Keratinocyte (primary cell): ENCODE measurements around the gene RELL2. TPM values are rescaled to one million over a fixed set of nuclear protein-coding genes. Genes with fewer than 3 reads are reported as not detected.

Source experiments
- DNase-seq: peaks from one replicate; pipeline ENCODE4 v3.0.0-alpha.2; 2011; ENCODE audit warnings: low read depth, missing footprints, low spot score
- FAIRE-seq: peaks from 2 replicates; lab custom pipeline; 2011; peaks lifted over from hg19 to GRCh38; lab: Jason Lieb, UNC
- H2AFZ ChIP-seq: 2 replicates; pipeline ENCODE4 v1.6.0; 2012; ENCODE audit warnings: low read length, control low read depth, inconsistent platforms; ENCODE audit not compliant: control insufficient read depth
- H3K27ac ChIP-seq: 2 replicates; pipeline ENCODE4 v1.5.1; 2011; ENCODE audit warnings: low read length; ENCODE audit not compliant: control insufficient read depth, insufficient read depth
- H3K27me3 ChIP-seq: 3 replicates; pipeline ENCODE4 v1.6.0; 2011; ENCODE audit warnings: low read length; ENCODE audit not compliant: control insufficient read depth, insufficient read depth; ENCODE audit errors: extremely low read depth
- H3K36me3 ChIP-seq, 2 experiments: 2 replicates in 1 of 2; 3 replicates in 1 of 2; pipeline ENCODE4 v1.5.1; 2011; ENCODE audit warnings: low read length in 2 of 2, mild to moderate bottlenecking in 1 of 2; ENCODE audit not compliant: control insufficient read depth in 2 of 2, insufficient read depth in 2 of 2; ENCODE audit errors: extremely low read depth in 1 of 2
- H3K4me1 ChIP-seq: 3 replicates; pipeline ENCODE4 v1.5.1; 2011; ENCODE audit warnings: low read length; ENCODE audit not compliant: control insufficient read depth, insufficient read depth; ENCODE audit errors: extremely low read depth
- H3K4me2 ChIP-seq: 3 replicates; pipeline ENCODE4 v1.6.0; 2011; ENCODE audit warnings: low read depth, low read length; ENCODE audit not compliant: control insufficient read depth, insufficient read depth; ENCODE audit errors: extremely low read depth
- H3K4me3 ChIP-seq, 3 experiments: fragments of 200-600 bp in 1 of 3; sonication (generic) in 1 of 3; 2 replicates in 2 of 3; 3 replicates in 1 of 3; pipeline ENCODE4 v1.5.1; 2011 to 2016; ENCODE audit warnings: low read length in 3 of 3, mild to moderate bottlenecking in 3 of 3, control low read depth in 2 of 3, inconsistent platforms in 1 of 3, low read depth in 1 of 3, mixed read lengths in 1 of 3, mixed run types in 1 of 3, moderate library complexity in 1 of 3; ENCODE audit not compliant: control insufficient read depth in 2 of 3, insufficient read depth in 2 of 3; ENCODE audit errors: extremely low read depth in 1 of 3
- H3K79me2 ChIP-seq: 2 replicates; pipeline ENCODE4 v1.6.0; 2012; ENCODE audit warnings: low read length; ENCODE audit not compliant: control insufficient read depth, insufficient read depth
- H3K9ac ChIP-seq: 3 replicates; pipeline ENCODE4 v1.6.0; 2011; ENCODE audit warnings: low read length; ENCODE audit not compliant: control insufficient read depth, insufficient read depth; ENCODE audit errors: extremely low read depth
- H3K9me1 ChIP-seq: 3 replicates; pipeline ENCODE4 v1.6.0; 2011; ENCODE audit warnings: low read length; ENCODE audit not compliant: control insufficient read depth, insufficient read depth; ENCODE audit errors: extremely low read depth
- H3K9me3 ChIP-seq: 2 replicates; pipeline ENCODE4 v1.5.1; 2012; ENCODE audit warnings: low read depth, low read length; ENCODE audit not compliant: control insufficient read depth
- H4K20me1 ChIP-seq: 3 replicates; pipeline ENCODE4 v1.6.0; 2011; ENCODE audit warnings: low read length; ENCODE audit not compliant: control insufficient read depth, insufficient read depth; ENCODE audit errors: extremely low read depth
- CTCF ChIP-seq, 3 experiments: IDR thresholded peaks in 1 of 3; conservative IDR thresholded peaks in 1 of 3; optimal IDR thresholded peaks in 1 of 3; 2 replicates in 2 of 3; 3 replicates in 1 of 3; pipeline versions ENCODE3 to v1.5.1; 2011; ENCODE audit warnings: low read length in 3 of 3, mild to moderate bottlenecking in 3 of 3, moderate library complexity in 2 of 3, control low read depth in 1 of 3, inconsistent platforms in 1 of 3; ENCODE audit not compliant: insufficient read depth in 2 of 3; ENCODE audit errors: extremely low read depth in 1 of 3
- EZH2 ChIP-seq: IDR thresholded peaks from one replicate; pipeline ENCODE4 v1.6.1; 2012; ENCODE audit warnings: inconsistent platforms, mild to moderate bottlenecking, low read length, moderate library complexity
- dilution Hi-C: fragments of 300-500 bp; cut with MboI; formaldehyde crosslinking; loops from one replicate; pipeline ENCODE4 v1.7.0; 2020; ENCODE audit warnings: low sequenced_read_pairs; ENCODE audit not compliant: extremely low pct_ligation_motif_present
- polyA plus RNA-seq, 5 experiments: library from polyadenylated mRNA; depleted of rRNA in 3 of 5; stranded (reverse) in 3 of 5; stranded (forward) in 1 of 5; unstranded in 1 of 5; fragments of >200 nt; gene quantifications; 1 replicate in 1 of 5; 2 replicates in 3 of 5; 3 replicates in 1 of 5; pipeline versions ENCODE4 v1.2.1 to v1.2.3, GENCODE V29; 2011 to 2012; ENCODE audit warnings: missing spikeins in 2 of 5, low read depth in 1 of 5, low replicate concordance in 1 of 5

Gene RELL2
- polyA plus RNA-seq, 1 donor (not counting 4 experiments of a cell fraction or from before 2014, with no cell fraction given), result 8.9 TPM

DNA sequence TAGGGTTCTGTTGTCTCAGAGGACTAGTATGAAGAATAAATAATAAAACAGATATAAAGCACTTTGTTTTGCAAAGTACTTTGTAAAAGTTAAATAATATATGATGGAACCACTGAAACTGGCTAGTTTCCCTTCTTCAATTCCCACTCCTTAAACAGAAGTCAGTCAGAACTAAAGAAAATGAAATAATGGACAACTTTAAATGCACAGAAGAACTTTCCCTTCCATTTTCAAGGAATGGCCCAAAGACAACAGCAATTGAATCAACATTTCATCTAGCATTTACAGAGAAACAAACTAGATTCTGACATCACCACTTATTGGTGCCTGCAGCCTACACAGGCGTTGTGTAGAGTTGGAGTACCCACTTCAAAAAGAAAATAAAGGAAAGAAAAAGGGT lies 34.2 kb upstream of the RELL2 start:
- FAIRE-seq, result no peak
- H3K27ac ChIP-seq, result no peak overlapping the region
- H3K36me3 ChIP-seq, result peaks cover 2 to 4% of the 10 kb centered on the region in 2 experiments
- H3K9ac ChIP-seq, result no peak overlapping the region
- H3K9me1 ChIP-seq, result no peaks in the 10 kb centered on the region
- H3K4me1 ChIP-seq, result peaks cover 19% of the 10 kb centered on the region
- dilution Hi-C loops, result no loop called here
- no peaks in the 10 kb centered on the region for H3K27me3 ChIP-seq
- H3K4me2 ChIP-seq, result no peak overlapping the region
- no peak for TF ChIP-seq CTCF (optimal IDR thresholded peaks at IDR 0.05 in 1 of 3, IDR thresholded peaks at IDR 0.05 in 1 of 3, conservative IDR thresholded peaks at IDR 0.05 in 1 of 3; ENCODE audit: extremely low read depth in 1 of 3, insufficient read depth in 2 of 3, low read length in 3 of 3)
- no peak for TF ChIP-seq EZH2
- no peaks in the 10 kb centered on the region for H3K9me3 ChIP-seq
- H3K4me3 ChIP-seq, result no peak overlapping the region
- no peak for DNase-seq
- no peak overlapping the region for H2AFZ ChIP-seq
- peaks cover 90% of the 10 kb centered on the region for H3K79me2 ChIP-seq
- peaks cover 5% of the 10 kb centered on the region for H4K20me1 ChIP-seq

DNA sequence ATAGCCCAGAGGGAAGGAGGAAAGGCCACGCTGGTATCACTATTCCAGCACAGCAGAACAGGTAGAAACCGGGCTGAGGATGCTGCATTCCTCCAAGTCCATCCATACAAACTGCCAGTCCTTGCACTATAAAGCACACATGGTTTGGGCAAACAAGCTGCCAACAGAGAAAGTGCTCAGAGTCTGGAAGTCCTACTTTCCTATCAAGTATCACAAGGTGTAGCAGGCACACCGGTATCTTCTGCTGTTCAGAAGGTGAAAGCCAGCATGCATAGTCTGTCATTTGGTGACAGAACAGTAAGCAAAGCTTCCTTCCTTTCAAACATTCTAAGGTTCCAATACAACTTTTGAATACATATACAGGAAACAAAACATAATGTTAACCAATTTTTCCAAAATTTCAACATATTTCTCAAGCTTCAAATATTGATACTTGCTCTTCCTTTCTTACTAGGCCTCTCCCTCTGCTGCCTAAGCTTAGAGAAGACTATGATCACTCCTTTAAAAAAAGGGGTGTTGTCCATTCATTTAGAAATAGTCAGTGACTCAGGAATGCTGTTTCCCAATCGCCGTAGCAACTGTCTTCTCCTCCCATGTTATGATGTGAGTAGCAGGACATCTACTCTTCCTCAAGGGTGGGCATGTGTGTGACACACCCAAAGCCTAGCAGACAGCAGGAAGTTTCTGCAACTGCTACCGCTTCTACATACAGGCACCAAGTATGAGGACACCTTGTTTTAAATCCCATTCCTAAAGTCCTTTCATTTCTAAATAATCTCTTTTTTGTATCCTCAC lies 32.7 kb upstream of the RELL2 start:
- Histone ChIP-seq H3K27me3 (no peaks in the 10 kb centered on the region), H3K4me2 (peak overlapping the region; percentile 60), H3K4me1 (peaks cover 18% of the 10 kb centered on the region), H4K20me1 (peaks cover 5% of the 10 kb centered on the region), H3K9ac (peak overlapping the region; percentile 65), H3K36me3 (peaks cover 0 to 2% of the 10 kb centered on the region in 2 experiments), H3K9me3 (no peaks in the 10 kb centered on the region), H3K79me2 (peaks cover 90% of the 10 kb centered on the region), H2AFZ (no peak overlapping the region), H3K9me1 (no peaks in the 10 kb centered on the region), H3K4me3 (peak overlapping the region in 1 of 3 experiments; percentile 47), H3K27ac (peak overlapping the region; percentile 89)
- DNase-seq (peak; percentile 77), FAIRE-seq (peak; percentile 94)
- no peak for TF ChIP-seq CTCF (optimal IDR thresholded peaks at IDR 0.05 in 1 of 3, IDR thresholded peaks at IDR 0.05 in 1 of 3, conservative IDR thresholded peaks at IDR 0.05 in 1 of 3; ENCODE audit: extremely low read depth in 1 of 3, insufficient read depth in 2 of 3, low read length in 3 of 3)
- TF ChIP-seq EZH2, result no peak
- dilution Hi-C loops, result no loop called here
